Limb (tissue), 2 donors: Measurements from ENCODE around the gene TIMD4.

ENCODE experiments used
- DNase-seq, 2 donors: peaks; one replicate each; pipeline ENCODE4 v3.0.0-alpha.2; 2016; ENCODE audit errors: extremely low spot score in 2 of 2

Gene TIMD4

GRCh38 chr5:156922207-156922792, 40.7 kb downstream of the TIMD4 start:
- no peak for DNase-seq

- DNase-seq, result no peak
These were observed 42.1 kb downstream of the TIMD4 start for GRCh38 chr5:156920861-156921431.

GRCh38 chr5:156920042-156920860, 42.8 kb downstream of the TIMD4 start:
- no peak for DNase-seq

- no peak for DNase-seq
These were observed 44.6 kb downstream of the TIMD4 start for GRCh38 chr5:156918311-156918845.

- no peak for DNase-seq
These were observed 48.7 kb downstream of the TIMD4 start for GRCh38 chr5:156914371-156914737.

- peak in 1 of 2 donors; percentile 6 for DNase-seq
These were observed 49.2 kb downstream of the TIMD4 start for GRCh38 chr5:156913719-156914370.

GRCh38 chr5:156913355-156913718, 49.7 kb downstream of the TIMD4 start:
- no peak for DNase-seq

- DNase-seq, result no peak
These were observed 50.2 kb downstream of the TIMD4 start for GRCh38 chr5:156912869-156913268.

GRCh38 chr5:156909180-156909579, 53.8 kb downstream of the TIMD4 start:
- no peak for DNase-seq

GRCh38 chr5:156907667-156908066, 55.4 kb downstream of the TIMD4 start:
- DNase-seq, result no peak

GRCh38 chr5:156906807-156907206, 56.2 kb downstream of the TIMD4 start:
- no peak for DNase-seq

- DNase-seq, result no peak
These were observed 66.5 kb downstream of the TIMD4 start for GRCh38 chr5:156896546-156896945.

GRCh38 chr5:156893517-156893916, 69.5 kb downstream of the TIMD4 start:
- no peak for DNase-seq

GRCh38 chr5:156892864-156893263, 70.2 kb downstream of the TIMD4 start:
- no peak for DNase-seq

GRCh38 chr5:156892223-156892622, 70.8 kb downstream of the TIMD4 start:
- DNase-seq, result no peak

- no peak for DNase-seq
These were observed 74.5 kb downstream of the TIMD4 start for GRCh38 chr5:156888520-156888919.

- DNase-seq, result no peak
These were observed 79.6 kb downstream of the TIMD4 start for GRCh38 chr5:156883316-156883875.

GRCh38 chr5:156879665-156880285, 83.3 kb downstream of the TIMD4 start:
- no peak for DNase-seq

- no peak for DNase-seq
These were observed 91.8 kb downstream of the TIMD4 start for GRCh38 chr5:156871212-156871611.

- DNase-seq, result no peak
These were observed 92.6 kb downstream of the TIMD4 start for GRCh38 chr5:156870498-156870839.
